Activated CD8-positive, alpha-beta memory T cell treated with anti-CD3 and anti-CD28 coated beads, Interleukin-2, amount 10 ng/mL, durations not matched to agents 7 days and 5 days (primary cell): ENCODE results near the gene OPRM1. TPM values are rescaled to one million over a fixed set of nuclear protein-coding genes. Genes with fewer than 3 reads are reported as not detected.
"Not testable (repeated sequence)": the region's sequence is repeated elsewhere in the genome, so short reads cannot be mapped to it uniquely, and the experiment has no call there.

Experiments
- ATAC-seq: fragments of 150-1000 bp; cut with Tn5 transposase; one replicate; pipeline ENCODE4 v1.10.0; 2021; ENCODE audit warnings: moderate library complexity
- CTCF ChIA-PET: fragments of 350-600 bp; sonication (Branson Sonifier 250); formaldehyde crosslinking; loops from one replicate; lab custom pipeline; 2021; ENCODE audit warnings: antibody characterized with exemption; lab: Charles Lee
- DNase-seq: peaks from one replicate; pipeline ENCODE4 v3.0.0-alpha.2; 2020
- H3K27ac Mint-ChIP-seq: one replicate; pipeline ENCODE4 v1.8.0; 2021; ENCODE audit warnings: mild to moderate bottlenecking, mixed read lengths
- H3K27me3 Mint-ChIP-seq: one replicate; pipeline ENCODE4 v1.8.0; 2021; ENCODE audit warnings: mixed read lengths
- H3K36me3 Mint-ChIP-seq: one replicate; pipeline ENCODE4 v1.8.0; 2021; ENCODE audit warnings: mild to moderate bottlenecking, mixed read lengths
- H3K4me1 Mint-ChIP-seq: one replicate; pipeline ENCODE4 v1.8.0; 2021; ENCODE audit warnings: mixed read lengths
- H3K4me3 Mint-ChIP-seq: one replicate; pipeline ENCODE4 v1.8.0; 2021; ENCODE audit warnings: mild to moderate bottlenecking, moderate library complexity, mixed read lengths
- H3K9me3 Mint-ChIP-seq: one replicate; pipeline ENCODE4 v1.8.0; 2022; ENCODE audit warnings: low read depth, mixed read lengths
- total RNA-seq, 2 experiments: library from RNA; stranded (reverse); gene quantifications; one replicate each; pipeline ENCODE4 v1.2.3, GENCODE V29; 2021

OPRM1 gene
- total RNA-seq, 2 experiments from 2014 or later = not detected

- peak overlapping the region; percentile 62 for H3K4me3 Mint-ChIP-seq
- no peaks in the 10 kb centered on the region for H3K9me3 Mint-ChIP-seq
- peak overlapping the region; percentile 78 for H3K27ac Mint-ChIP-seq
- CTCF ChIA-PET = interaction anchor here (2.0 to 7.7 kb wide), 3 partner anchors 14 to 46 kb away, joined by 13 to 80 read pairs (median 13); no protein-coding TSS in a partner anchor
- H3K27me3 Mint-ChIP-seq = no peaks in the 10 kb centered on the region
- peaks cover 55% of the 10 kb centered on the region for H3K4me1 Mint-ChIP-seq
- peaks cover 16% of the 10 kb centered on the region for H3K36me3 Mint-ChIP-seq
- DNase-seq (no peak), ATAC-seq (peak; percentile 14)
Measured at GRCh38 chr6:154230910-154231595, 192.0 kb downstream of the OPRM1 start.

- H3K36me3 Mint-ChIP-seq = peaks cover 12% of the 10 kb centered on the region
- no peaks in the 10 kb centered on the region for H3K9me3 Mint-ChIP-seq
- ATAC-seq (peak; percentile 57), DNase-seq (no peak)
- peak overlapping the region; percentile 78 for H3K27ac Mint-ChIP-seq
- peaks cover 50% of the 10 kb centered on the region for H3K4me1 Mint-ChIP-seq
- H3K27me3 Mint-ChIP-seq = no peaks in the 10 kb centered on the region
- CTCF ChIA-PET = interaction anchor here (0.7 to 7.7 kb wide), 4 partner anchors 8 to 45 kb away, joined by 4 to 80 read pairs (median 8); no protein-coding TSS in a partner anchor
- H3K4me3 Mint-ChIP-seq = peak overlapping the region; percentile 62
Measured at GRCh38 chr6:154232013-154232910, 193.2 kb downstream of the OPRM1 start.

GRCh38 chr6:154233383-154233782 is 194.3 kb downstream of the OPRM1 start:
- peak overlapping the region; percentile 48 for H3K27ac Mint-ChIP-seq
- H3K27me3 Mint-ChIP-seq = no peaks in the 10 kb centered on the region
- DNase-seq (no peak), ATAC-seq (no peak)
- H3K4me1 Mint-ChIP-seq = peaks cover 48% of the 10 kb centered on the region
- peaks cover 12% of the 10 kb centered on the region for H3K36me3 Mint-ChIP-seq
- CTCF ChIA-PET = interaction anchor here (1.6 to 7.7 kb wide), 4 partner anchors 9 to 76 kb away, joined by 4 to 80 read pairs (median 10); no protein-coding TSS in a partner anchor
- H3K9me3 Mint-ChIP-seq = no peaks in the 10 kb centered on the region
- no peak overlapping the region for H3K4me3 Mint-ChIP-seq

- Mint-ChIP-seq H3K9me3 (no peaks in the 10 kb centered on the region), H3K4me3 (peak overlapping the region; percentile 34), H3K36me3 (peaks cover 9% of the 10 kb centered on the region), H3K4me1 (peaks cover 48% of the 10 kb centered on the region), H3K27ac (peak overlapping the region; percentile 48), H3K27me3 (no peaks in the 10 kb centered on the region)
- no peak for ATAC-seq
- DNase-seq = no peak
- CTCF ChIA-PET = interaction anchor here (1.6 to 7.7 kb wide), 3 partner anchors 10 to 77 kb away, joined by 4 to 80 read pairs (median 6); no protein-coding TSS in a partner anchor
Measured at GRCh38 chr6:154234019-154234772, 195.2 kb downstream of the OPRM1 start.

GRCh38 chr6:154236646-154237301 is 197.7 kb downstream of the OPRM1 start:
- no peaks in the 10 kb centered on the region for H3K27me3 Mint-ChIP-seq
- no peak for ATAC-seq
- H3K4me3 Mint-ChIP-seq = no peak overlapping the region
- no peak overlapping the region for H3K27ac Mint-ChIP-seq
- no peak for DNase-seq
- H3K9me3 Mint-ChIP-seq = no peaks in the 10 kb centered on the region
- CTCF ChIA-PET = interaction anchor here (0.9 to 2.7 kb wide), 3 partner anchors 9 to 41 kb away, joined by 4 to 14 read pairs (median 9); no protein-coding TSS in a partner anchor
- H3K4me1 Mint-ChIP-seq = peaks cover 39% of the 10 kb centered on the region
- peaks cover 8% of the 10 kb centered on the region for H3K36me3 Mint-ChIP-seq

- CTCF ChIA-PET = interaction anchor here (1.4 to 1.5 kb wide), 2 partner anchors 9 to 82 kb away, joined by 3 read pairs; no protein-coding TSS in a partner anchor
- H3K4me3 Mint-ChIP-seq = no peak overlapping the region
- H3K27ac Mint-ChIP-seq = no peak overlapping the region
- no peaks in the 10 kb centered on the region for H3K27me3 Mint-ChIP-seq
- DNase-seq (no peak), ATAC-seq (no peak)
- H3K9me3 Mint-ChIP-seq = no peaks in the 10 kb centered on the region
- H3K36me3 Mint-ChIP-seq = peaks cover 22% of the 10 kb centered on the region
- H3K4me1 Mint-ChIP-seq = peaks cover 41% of the 10 kb centered on the region
Measured at GRCh38 chr6:154238831-154239230, 199.8 kb downstream of the OPRM1 start.

GRCh38 chr6:154239392-154239791 is 200.4 kb downstream of the OPRM1 start:
- H3K4me3 Mint-ChIP-seq = peak overlapping the region; percentile 29

GRCh38 chr6:154241061-154241460 is 202.0 kb downstream of the OPRM1 start:
- H3K27me3 Mint-ChIP-seq, DNase-seq, H3K27ac Mint-ChIP-seq, H3K9me3 Mint-ChIP-seq, H3K4me3 Mint-ChIP-seq: not testable (repeated sequence)
- peaks cover 51% of the 10 kb centered on the region for H3K4me1 Mint-ChIP-seq
- ATAC-seq = peak; percentile 53
- CTCF ChIA-PET = interaction anchor here (1.0 to 10.6 kb wide), 2 partner anchors 10 to 809 kb away, joined by 3 to 80 read pairs; no protein-coding TSS in a partner anchor
- H3K36me3 Mint-ChIP-seq = peaks cover 25% of the 10 kb centered on the region

More at GRCh38 chr6:154239392-154239791, 200.4 kb downstream of the OPRM1 start:
- ATAC-seq (peak; percentile 49), DNase-seq (no peak)
- peaks cover 41% of the 10 kb centered on the region for H3K4me1 Mint-ChIP-seq
- H3K36me3 Mint-ChIP-seq = peaks cover 24% of the 10 kb centered on the region
- no peaks in the 10 kb centered on the region for H3K9me3 Mint-ChIP-seq
- peak overlapping the region; percentile 70 for H3K27ac Mint-ChIP-seq
- CTCF ChIA-PET = interaction anchor here (1.4 to 1.5 kb wide), 2 partner anchors 9 to 82 kb away, joined by 3 read pairs; no protein-coding TSS in a partner anchor
- no peaks in the 10 kb centered on the region for H3K27me3 Mint-ChIP-seq

GRCh38 chr6:154241581-154241980 is 202.5 kb downstream of the OPRM1 start:
- no peak for ATAC-seq
- H3K27ac Mint-ChIP-seq = peak overlapping the region; percentile 26

GRCh38 chr6:154242617-154243357 is 203.7 kb downstream of the OPRM1 start:
- Mint-ChIP-seq H3K36me3 (peaks cover 28% of the 10 kb centered on the region), H3K27me3 (no peaks in the 10 kb centered on the region), H3K4me3 (no peak overlapping the region), H3K27ac (peak overlapping the region; percentile 68), H3K9me3 (no peaks in the 10 kb centered on the region), H3K4me1 (peaks cover 65% of the 10 kb centered on the region)
- DNase-seq = no peak
- CTCF ChIA-PET = interaction anchor here (10.6 kb wide), 1 partner anchor 12 kb away, joined by 80 read pairs; no protein-coding TSS in a partner anchor
- no peak for ATAC-seq

More at GRCh38 chr6:154241581-154241980, 202.5 kb downstream of the OPRM1 start:
- Mint-ChIP-seq H3K4me1 (peaks cover 56% of the 10 kb centered on the region), H3K9me3 (no peaks in the 10 kb centered on the region), H3K36me3 (peaks cover 25% of the 10 kb centered on the region), H3K4me3 (no peak overlapping the region), H3K27me3 (no peaks in the 10 kb centered on the region)
- CTCF ChIA-PET = interaction anchor here (10.6 kb wide), 1 partner anchor 11 kb away, joined by 80 read pairs; no protein-coding TSS in a partner anchor
- DNase-seq = no peak
